Sigmoid colon (tissue), 7 donors: ENCODE results near the gene OXCT1. TPM values are rescaled to one million over a fixed set of nuclear protein-coding genes. Genes with fewer than 3 reads are reported as not detected.
"Not testable (repeated sequence)": the region's sequence is repeated elsewhere in the genome, so short reads cannot be mapped to it uniquely, and the experiment has no call there.

Experiments used
- DNase-seq: peaks from one replicate; pipeline ENCODE4 v3.0.0-alpha.2; 2019
- H3K27ac ChIP-seq, 4 donors: fragments of 200-600 bp; sonication (generic); one replicate each; pipeline ENCODE4 v1.5.1; 2016 to 2019; ENCODE audit warnings: mild to moderate bottlenecking in 1 of 4
- H3K27me3 ChIP-seq, 3 donors: fragments of 200-600 bp; sonication (generic); one replicate each; pipeline ENCODE4 v1.5.1; 2019; ENCODE audit warnings: mild to moderate bottlenecking in 1 of 3
- H3K36me3 ChIP-seq, 4 donors: fragments of 200-600 bp; sonication (generic); one replicate each; pipeline ENCODE4 v1.5.1; 2016 to 2019
- H3K4me1 ChIP-seq, 4 donors: fragments of 200-600 bp; sonication (generic); one replicate each; pipeline ENCODE4 v1.5.1; 2017 to 2019
- H3K4me3 ChIP-seq, 4 donors: fragments of 200-600 bp; sonication (generic); one replicate each; pipeline ENCODE4 v1.5.1; 2017 to 2019; ENCODE audit warnings: mild to moderate bottlenecking in 2 of 4, moderate library complexity in 1 of 4
- H3K9me3 ChIP-seq, 4 donors: fragments of 200-600 bp in 3 of 4; sonication (generic) in 3 of 4; one replicate each; pipeline versions ENCODE4 v1.5.1 to v1.6.1; 2013 to 2019
- CTCF ChIP-seq, 4 experiments: fragments of 450-650 bp in 3 of 4; fragments of 200-600 bp in 1 of 4; IDR thresholded peaks; one replicate each; pipeline ENCODE4 v1.5.1; 2016 to 2019; ENCODE audit warnings: antibody characterized with exemption in 4 of 4, mild to moderate bottlenecking in 3 of 4, moderate library complexity in 2 of 4
- EP300 ChIP-seq, 4 donors: sonication (generic); formaldehyde crosslinking; IDR thresholded peaks; one replicate each; pipeline ENCODE4 v1.6.1; 2017; ENCODE audit warnings: antibody characterized with exemption in 4 of 4
- POLR2A ChIP-seq, 2 donors: fragments of 450-650 bp; IDR thresholded peaks; one replicate each; pipeline ENCODE4 v1.6.1; 2016; ENCODE audit warnings: antibody characterized with exemption in 2 of 2, mild to moderate bottlenecking in 2 of 2, moderate library complexity in 2 of 2
- POLR2AphosphoS5 ChIP-seq, 4 donors: sonication (generic); formaldehyde crosslinking; IDR thresholded peaks; one replicate each; pipeline ENCODE4 v1.6.1; 2017; ENCODE audit warnings: antibody characterized with exemption in 4 of 4
- WGBS, 2 donors: extraction: QIAGEN DNeasy Blood & Tissue Kit; methylation state at CpG; one replicate each; pipeline ENCODE4 v1.1.7; 2013; 5-methylcytosine and 5-hydroxymethylcytosine counted together
- intact Hi-C: fragments of 100-400 bp; cut with DNase I; formaldehyde crosslinking; loops from one replicate; pipeline ENCODE4 v1.15.1; 2023
- polyA plus RNA-seq, 3 donors: library from polyadenylated mRNA; stranded (reverse); fragments of 200-250 nt; gene quantifications; one replicate each; pipeline ENCODE4 v1.2.3, GENCODE V29; 2013
- total RNA-seq, 4 donors: library from RNA; depleted of rRNA; stranded (reverse); fragments of >200 nt; gene quantifications; one replicate each; pipeline ENCODE4 v1.1.0, GENCODE V29; 2016
- donor health status: healthy with polysubstance abuse.
- donor health status: Bipolar disorder and iron deficiency.
- donor health status: healthy.

OXCT1 gene
- total and polyA plus RNA-seq, 7 donors: 6.6 to 35.0 (median 26.1) TPM

DNA sequence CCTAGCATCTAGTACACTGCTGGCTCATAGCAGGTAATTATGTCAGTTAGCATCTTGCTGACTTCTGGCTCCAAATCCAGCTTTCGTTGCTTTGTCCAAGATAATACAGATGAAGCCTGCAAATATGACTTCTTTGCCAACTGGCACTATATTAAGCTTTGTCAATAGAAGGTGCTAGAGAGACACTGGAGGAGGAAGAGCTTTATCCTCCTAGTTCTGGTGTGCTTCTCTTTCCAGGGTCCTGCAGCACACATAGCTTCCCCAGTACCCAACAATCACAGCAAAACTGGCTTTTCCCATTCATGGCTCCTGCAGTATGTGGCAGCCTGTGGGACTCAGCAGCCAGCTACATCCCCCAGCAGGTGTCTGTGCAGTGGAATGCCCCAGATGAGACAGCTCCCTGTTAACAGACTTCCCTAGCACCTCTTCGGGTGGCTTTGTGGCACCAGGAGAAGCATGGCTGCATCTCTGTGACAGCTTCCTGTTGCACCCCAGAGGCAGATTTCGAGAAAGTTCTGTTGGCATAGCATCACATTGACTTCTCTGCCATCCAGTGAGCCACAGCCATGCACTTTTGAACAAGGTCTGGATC is 147.8 kb downstream of the OXCT1 start:
- Histone ChIP-seq H3K9me3 (no peaks in the 10 kb centered on the region), H3K27ac (no peak overlapping the region), H3K36me3 (no peaks in the 10 kb centered on the region), H3K27me3 (no peaks in the 10 kb centered on the region), H3K4me1 (no peaks in the 10 kb centered on the region), H3K4me3 (no peak overlapping the region)
- 67 to 82% methylated on average over 3 of the region's 3 CpGs for WGBS, 2 donors
- intact Hi-C loops: no loop called here
- DNase-seq: no peak
- TF ChIP-seq POLR2AphosphoS5 (IDR thresholded peaks at IDR 0.05) (no peak), POLR2A (IDR thresholded peaks at IDR 0.05) (no peak), CTCF (IDR thresholded peaks at IDR 0.05) (no peak), EP300 (IDR thresholded peaks at IDR 0.05) (no peak)

- no peak overlapping the region for H3K27ac ChIP-seq
- DNase-seq: no peak
- 74 to 80% methylated on average over 2 of the region's 2 CpGs for WGBS, 2 donors
- no peaks in the 10 kb centered on the region for H3K9me3 ChIP-seq
- intact Hi-C loops: no loop called here
- H3K27me3 ChIP-seq: no peaks in the 10 kb centered on the region
- no peaks in the 10 kb centered on the region for H3K36me3 ChIP-seq
- no peak overlapping the region for H3K4me3 ChIP-seq
- TF ChIP-seq POLR2A (IDR thresholded peaks at IDR 0.05): no peak
- no peak for TF ChIP-seq POLR2AphosphoS5 (IDR thresholded peaks at IDR 0.05)
- H3K4me1 ChIP-seq: no peaks in the 10 kb centered on the region
These were observed 148.7 kb downstream of the OXCT1 start for GRCh38 chr5:41721516-41721915.

- Histone ChIP-seq H3K36me3 (no peaks in the 10 kb centered on the region), H3K4me3 (no peak overlapping the region), H3K27me3 (no peaks in the 10 kb centered on the region), H3K27ac (no peak overlapping the region), H3K4me1 (no peaks in the 10 kb centered on the region), H3K9me3 (peaks cover 0 to 6% (median 0%) of the 10 kb centered on the region in 4 donors)
- 37 to 69% methylated on average over 2 of the region's 2 CpGs for WGBS, 2 donors
- intact Hi-C loops: no loop called here
- TF ChIP-seq POLR2AphosphoS5 (IDR thresholded peaks at IDR 0.05) (no peak), EP300 (IDR thresholded peaks at IDR 0.05) (no peak), POLR2A (IDR thresholded peaks at IDR 0.05) (no peak), CTCF (IDR thresholded peaks at IDR 0.05) (no peak)
- DNase-seq: no peak
These were observed 153.8 kb downstream of the OXCT1 start for GRCh38 chr5:41716382-41716781.

- H3K27me3 ChIP-seq, DNase-seq, H3K4me3 ChIP-seq, H3K27ac ChIP-seq, H3K4me1 ChIP-seq, intact Hi-C loops, H3K9me3 ChIP-seq, H3K36me3 ChIP-seq: not testable (repeated sequence)
These were observed 155.8 kb downstream of the OXCT1 start for GRCh38 chr5:41714446-41714845.

DNA sequence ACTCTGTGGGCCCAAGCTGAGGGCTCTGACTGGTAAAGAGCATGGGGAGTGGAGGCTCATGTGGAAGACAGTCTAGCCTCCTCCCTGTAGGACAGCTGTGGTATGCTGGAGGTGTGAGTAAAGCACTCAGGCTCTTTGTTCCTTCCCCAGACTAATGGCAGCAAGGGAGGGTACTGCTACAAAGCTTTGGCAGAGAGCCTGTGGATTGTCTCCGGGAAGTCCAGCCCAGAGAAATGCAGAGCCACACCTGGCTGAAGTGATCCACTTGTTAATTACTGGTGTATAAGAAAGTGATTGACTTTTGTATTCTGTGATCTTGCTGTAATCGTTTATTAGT is 161.7 kb downstream of the OXCT1 start:
- intact Hi-C loops: no loop called here
- Histone ChIP-seq H3K27ac (no peak overlapping the region), H3K4me3 (no peak overlapping the region), H3K9me3 (peaks cover 0 to 9% (median 1%) of the 10 kb centered on the region in 4 donors), H3K36me3 (no peaks in the 10 kb centered on the region), H3K27me3 (no peaks in the 10 kb centered on the region), H3K4me1 (no peaks in the 10 kb centered on the region)
- DNase-seq: no peak
- WGBS, 2 donors: 33 to 71% methylated on average over 2 of the region's 2 CpGs
- TF ChIP-seq POLR2A (IDR thresholded peaks at IDR 0.05) (no peak), POLR2AphosphoS5 (IDR thresholded peaks at IDR 0.05) (no peak), EP300 (IDR thresholded peaks at IDR 0.05) (no peak), CTCF (IDR thresholded peaks at IDR 0.05) (no peak)
